Measurements from ENCODE around the gene ECE1. TPM values are rescaled to one million over a fixed set of nuclear protein-coding genes. Genes with fewer than 3 reads are reported as not detected.

The ECE1 gene
- total RNA-seq, 1 experiment from 2014 or later = 192 TPM

GRCh38 chr1:21296509-21297354 is 6.5 kb upstream of the ECE1 start:
- no peaks in the 10 kb centered on the region for H3K36me3 ChIP-seq (ENCODE audit: control insufficient read depth, insufficient read depth, low read length)
- no TSS peak for BruUV-seq (replicated peaks)

GRCh38 chr1:21295545-21295944 is 5.3 kb upstream of the ECE1 start:
- BruUV-seq (replicated peaks) = TSS peak; percentile 48
- Histone ChIP-seq H3K4me3 (ENCODE audit: low read depth in 2 of 2, low read length in 2 of 2) (no peak overlapping the region), H3K27me3 (ENCODE audit: control insufficient read depth, insufficient read depth, low read length) (no peaks in the 10 kb centered on the region), H3K9me3 (ENCODE audit: control insufficient read depth, insufficient read depth, low read depth, low read length) (no peaks in the 10 kb centered on the region), H3K27ac (ENCODE audit: low read length) (peak overlapping the region; percentile 71; the same call in 1 of the 2 replicates), H3K36me3 (ENCODE audit: control insufficient read depth, insufficient read depth, low read length) (no peaks in the 10 kb centered on the region), H3K4me1 (ENCODE audit: control insufficient read depth, insufficient read depth, low read length) (peaks cover 51% of the 10 kb centered on the region)
- ChIA-PET POLR2A (no interaction called here), CTCF (no interaction called here)
- TF ChIP-seq SIN3A (IDR thresholded peaks at IDR 0.05; ENCODE audit: borderline replicate concordance, insufficient read depth, low read depth, low read length) = no peak
- TF ChIP-seq POLR2AphosphoS5 (IDR thresholded peaks at IDR 0.05; ENCODE audit: low read depth, low read length) = no peak
- no peak for TF ChIP-seq REST (IDR thresholded peaks at IDR 0.05; ENCODE audit: insufficient read depth in 1 of 2, low read depth in 2 of 2, low read length in 1 of 2)
- TF ChIP-seq CTCF (IDR thresholded peaks at IDR 0.05) = no peak
- ATAC-seq = no peak
- intact Hi-C loops (cut with micrococcal nuclease; ENCODE audit: unreplicated experiment) (no loop called here), in situ Hi-C loops (cut with HindIII; ENCODE audit: low pct_unique_long_range_greater_than_20kb, low sequenced_read_pairs) (no loop called here)
- no peak for DNase-seq (ENCODE audit: low read depth, low spot score)

More at GRCh38 chr1:21296509-21297354, 6.5 kb upstream of the ECE1 start:
- Histone ChIP-seq H3K4me1 (ENCODE audit: control insufficient read depth, insufficient read depth, low read length) (peaks cover 44% of the 10 kb centered on the region), H3K27ac (ENCODE audit: low read length) (peak overlapping the region; percentile 23; the same call in 1 of the 2 replicates), H3K9me3 (ENCODE audit: control insufficient read depth, insufficient read depth, low read depth, low read length) (no peaks in the 10 kb centered on the region), H3K27me3 (ENCODE audit: control insufficient read depth, insufficient read depth, low read length) (no peaks in the 10 kb centered on the region), H3K4me3 (ENCODE audit: low read depth in 2 of 2, low read length in 2 of 2) (no peak overlapping the region)
- DNase-seq (ENCODE audit: low read depth, low spot score) = no peak
- TF ChIP-seq REST (IDR thresholded peaks at IDR 0.05; ENCODE audit: insufficient read depth in 1 of 2, low read depth in 2 of 2, low read length in 1 of 2) (no peak), TCF7L2 (IDR thresholded peaks at IDR 0.05; ENCODE audit: low read depth, low read length) (no peak), SIN3A (IDR thresholded peaks at IDR 0.05; ENCODE audit: borderline replicate concordance, insufficient read depth, low read depth, low read length) (no peak), CTCF (IDR thresholded peaks at IDR 0.05) (no peak), POLR2AphosphoS5 (IDR thresholded peaks at IDR 0.05; ENCODE audit: low read depth, low read length) (no peak)
- ATAC-seq = no peak
- in situ Hi-C loops (cut with HindIII; ENCODE audit: low pct_unique_long_range_greater_than_20kb, low sequenced_read_pairs) (no loop called here), intact Hi-C loops (cut with micrococcal nuclease; ENCODE audit: unreplicated experiment) (no loop called here)
- ChIA-PET CTCF (no interaction called here), POLR2A (no interaction called here)
